AG08396 (cell line): ENCODE data around the gene MAD1L1.
"Not testable (repeated sequence)": the region's sequence is repeated elsewhere in the genome, so short reads cannot be mapped to it uniquely, and the experiment has no call there.

Experiments used
- DNase-seq: peaks from one replicate; pipeline ENCODE4 v3.0.0; 2012; ENCODE audit warnings: low spot score, mixed read lengths

The MAD1L1 gene

DNA sequence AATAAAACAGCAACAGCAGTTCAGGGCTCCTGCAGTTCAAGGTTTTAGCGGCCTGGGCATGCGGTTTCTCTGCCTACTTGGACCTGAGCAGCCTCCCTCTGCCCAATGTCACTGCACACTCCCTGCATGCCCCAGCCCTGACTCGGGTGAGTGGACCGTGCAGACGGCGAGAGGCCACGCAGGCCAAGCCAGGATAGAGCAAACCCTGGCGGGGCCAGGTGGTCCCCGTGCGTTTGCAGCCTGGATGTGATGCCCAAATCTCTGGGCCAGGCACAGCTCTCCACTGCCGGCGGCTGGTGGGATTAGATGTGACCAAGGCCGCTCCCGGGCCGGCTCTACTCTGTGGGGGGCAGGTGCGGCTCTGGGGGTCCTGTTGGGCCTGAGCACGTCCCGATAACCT is 392.0 kb downstream of the MAD1L1 start:
- DNase-seq: not testable (repeated sequence)

DNA sequence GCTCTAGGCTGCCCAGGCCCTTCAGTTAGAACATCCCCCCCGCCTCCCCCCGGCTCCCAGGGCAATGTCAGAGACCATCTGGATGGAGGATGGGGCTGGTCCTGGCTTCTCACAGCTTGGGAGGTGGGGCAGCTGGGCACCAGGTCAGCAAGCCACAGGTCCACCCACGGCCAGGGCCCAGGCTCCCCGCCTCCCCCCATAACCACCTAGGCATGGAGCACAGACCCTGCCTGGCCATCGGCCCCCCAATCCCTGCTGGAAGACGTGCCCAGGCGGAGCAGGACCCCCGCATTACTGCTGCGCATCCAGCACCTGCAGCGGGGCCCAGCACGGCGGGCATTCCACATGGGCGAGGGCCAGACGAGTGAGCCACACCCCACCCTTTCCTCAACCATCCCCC is 393.0 kb downstream of the MAD1L1 start:
- DNase-seq: no peak

DNA sequence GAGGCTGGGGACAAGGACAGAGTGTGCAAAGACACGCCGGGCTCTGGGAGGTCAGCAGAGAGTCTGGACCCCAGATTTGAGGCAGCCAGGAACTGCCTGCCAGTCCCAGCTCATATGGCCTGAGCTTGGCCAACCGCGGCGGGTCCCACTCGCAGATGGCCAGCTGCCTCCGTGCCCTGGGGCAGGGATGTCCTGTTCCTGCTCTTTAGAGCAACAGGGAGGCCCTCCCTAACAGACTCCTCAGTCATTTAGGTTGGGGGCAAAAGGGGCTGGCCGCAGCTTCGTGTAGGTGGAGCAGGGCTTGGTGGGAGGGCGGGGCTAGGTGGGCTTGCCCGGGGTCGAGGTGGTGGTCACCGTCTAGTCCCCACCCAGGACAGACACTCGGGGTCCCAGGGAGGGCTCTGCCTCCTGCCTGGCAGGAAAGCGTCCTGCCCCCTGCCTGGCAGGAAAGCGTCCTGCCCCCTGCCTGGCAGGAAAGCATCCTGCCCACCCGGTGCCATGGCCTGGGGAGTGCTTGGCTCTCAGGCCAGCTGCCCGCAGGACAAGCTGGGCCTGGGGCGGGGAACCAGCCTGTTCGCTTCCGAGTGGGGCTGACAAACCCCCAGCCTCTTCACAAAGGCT is 393.7 kb downstream of the MAD1L1 start:
- DNase-seq: not testable (repeated sequence)

DNA sequence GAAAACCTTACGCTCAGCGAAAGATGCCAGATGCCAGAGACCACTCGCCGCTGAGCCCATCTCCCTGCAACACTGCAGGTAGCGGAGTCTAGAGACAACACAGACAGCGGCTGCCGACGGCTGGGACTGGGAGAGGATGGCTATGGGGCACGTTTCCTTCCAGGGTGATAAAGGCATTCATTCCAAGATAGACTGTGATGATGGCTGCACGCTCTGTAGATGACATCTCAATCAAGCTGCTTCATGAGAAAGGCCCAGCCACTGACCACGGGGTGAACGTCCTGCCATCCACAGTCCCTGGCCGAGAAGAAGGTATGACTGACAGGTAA is 394.2 kb downstream of the MAD1L1 start:
- not testable (repeated sequence) for DNase-seq

- not testable (repeated sequence) for DNase-seq
Measured at GRCh38 chr7:1837696-1838543, 394.8 kb downstream of the MAD1L1 start.

DNA sequence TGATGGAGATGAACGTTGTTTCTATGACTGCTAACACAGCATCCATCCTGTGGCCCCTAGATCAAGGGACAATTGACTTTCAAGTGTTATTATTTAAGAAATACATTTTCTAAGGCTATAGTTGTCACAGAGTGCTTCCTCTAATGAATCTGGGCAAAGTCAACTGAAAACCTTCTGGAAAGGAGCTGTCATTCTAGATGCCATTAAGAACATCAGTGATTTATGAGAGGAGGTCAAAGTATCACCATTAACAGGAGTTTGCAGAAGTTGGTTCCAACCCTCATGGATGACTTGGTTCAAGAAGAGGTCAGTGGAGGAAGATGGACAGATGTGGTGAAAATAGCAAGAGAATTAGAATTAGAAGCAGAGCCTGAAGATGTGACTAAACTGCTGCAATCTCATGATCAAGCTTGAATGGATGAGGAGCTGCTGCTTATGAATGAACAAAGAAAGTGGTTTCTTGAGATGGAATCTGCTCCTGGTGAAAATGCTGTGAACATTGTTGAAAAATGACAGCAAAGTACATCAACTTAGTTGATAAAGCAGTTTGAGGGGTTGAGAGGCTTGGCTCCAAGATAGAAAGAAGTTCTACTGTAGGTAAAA is 400.7 kb downstream of the MAD1L1 start:
- DNase-seq: not testable (repeated sequence)

- DNase-seq: not testable (repeated sequence)
Measured at GRCh38 chr7:1831471-1831870, 401.3 kb downstream of the MAD1L1 start.

GRCh38 chr7:1829668-1830067 is 403.1 kb downstream of the MAD1L1 start:
- DNase-seq: not testable (repeated sequence)

- no peak for DNase-seq
Measured at GRCh38 chr7:1829111-1829510, 403.6 kb downstream of the MAD1L1 start.

DNA sequence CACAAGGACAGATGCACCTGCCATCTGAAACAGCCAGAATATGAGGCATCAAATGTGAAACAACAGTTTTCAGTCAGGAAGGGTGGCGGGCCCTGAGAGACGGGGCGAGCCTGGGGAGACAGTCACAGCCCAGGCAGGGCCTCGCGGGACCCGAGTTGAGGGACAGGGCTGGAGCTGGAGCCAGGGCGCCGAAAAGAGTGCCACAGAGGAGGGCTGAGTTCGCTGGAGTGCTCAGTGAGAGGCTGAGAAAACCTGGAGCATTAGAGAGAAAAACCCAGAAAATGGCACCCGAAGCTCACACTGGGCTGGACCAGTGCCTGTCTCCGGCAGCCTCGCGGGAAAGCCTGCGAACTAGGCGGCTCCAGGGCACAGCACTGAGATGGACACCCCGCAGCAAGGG is 404.6 kb downstream of the MAD1L1 start:
- DNase-seq: not testable (repeated sequence)

DNA sequence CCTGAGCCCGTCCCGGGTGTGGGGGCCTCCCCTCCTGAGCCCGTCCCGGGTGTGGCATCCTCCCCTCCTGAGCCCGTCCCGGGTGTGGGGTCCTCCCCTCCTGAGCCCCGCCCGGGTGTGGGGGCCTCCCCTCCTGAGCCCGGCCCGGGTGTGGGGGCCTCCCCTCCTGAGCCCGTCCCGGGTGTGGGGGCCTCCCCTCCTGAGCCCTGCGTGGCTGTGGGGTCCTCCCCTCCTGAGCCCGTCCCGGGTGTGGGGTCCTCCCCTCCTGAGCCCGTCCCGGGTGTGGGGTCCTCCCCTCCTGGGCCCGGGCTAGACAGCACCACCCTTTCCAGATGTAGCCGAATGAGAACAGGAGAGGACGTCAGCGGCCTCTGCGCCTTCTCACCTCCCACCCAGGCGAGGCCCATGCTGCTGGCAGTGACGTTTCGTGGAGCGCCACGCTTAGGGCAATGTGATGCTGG is 405.2 kb downstream of the MAD1L1 start:
- DNase-seq: not testable (repeated sequence)

GRCh38 chr7:1826931-1827330 is 405.8 kb downstream of the MAD1L1 start:
- not testable (repeated sequence) for DNase-seq

DNA sequence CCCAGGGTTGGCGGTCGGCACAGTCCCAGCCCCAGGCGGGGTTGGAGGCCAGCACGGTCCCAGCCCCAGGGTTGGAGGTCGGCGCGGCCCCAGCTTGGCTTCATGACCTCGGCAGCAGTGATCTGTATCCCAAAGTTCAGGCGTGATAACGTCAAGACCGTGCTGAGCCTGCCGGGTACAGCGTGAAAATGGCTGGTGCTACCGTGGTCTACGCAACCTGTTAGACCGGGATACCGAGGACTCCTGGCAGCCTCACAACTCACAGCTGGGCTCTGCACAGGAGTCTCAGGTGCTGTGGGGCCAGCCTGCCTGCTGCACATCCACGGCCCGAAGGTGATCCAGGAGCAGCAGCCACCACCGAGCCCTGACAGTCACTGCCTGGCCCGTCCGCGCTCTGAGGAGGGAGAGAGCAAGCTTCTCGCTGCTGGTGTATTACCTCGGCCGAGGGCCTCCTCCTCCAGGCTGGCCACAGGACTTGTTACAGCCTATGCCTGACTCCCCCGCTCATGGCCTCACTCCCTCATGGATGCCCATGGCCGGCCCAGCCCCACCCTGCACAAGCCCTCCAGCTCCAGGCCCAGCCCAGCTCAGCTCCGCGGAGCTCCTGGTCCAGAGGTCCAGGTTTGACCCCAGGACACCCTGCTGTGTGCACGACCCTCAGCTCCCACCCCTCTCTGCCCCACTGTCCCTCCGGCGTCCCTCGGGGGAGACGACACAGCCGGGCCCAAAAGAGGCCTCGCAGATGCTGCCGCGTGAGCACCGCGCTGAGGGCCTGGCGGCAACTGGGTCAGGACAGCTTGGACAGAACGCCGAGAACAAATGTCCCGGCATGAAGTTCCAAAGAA is 406.6 kb downstream of the MAD1L1 start:
- DNase-seq: no peak

DNA sequence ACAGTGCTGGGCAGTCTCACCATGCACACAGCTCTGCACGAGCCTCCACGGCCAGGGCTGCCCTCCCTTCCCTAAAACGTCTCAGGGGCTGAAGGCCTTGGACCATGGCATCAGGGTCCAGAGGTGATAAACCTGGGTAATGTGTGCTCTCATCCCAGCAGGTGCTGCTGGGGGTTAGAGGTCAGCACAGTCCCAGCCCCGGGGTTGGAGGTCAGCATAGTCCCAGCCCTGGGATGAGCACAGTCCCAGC is 407.2 kb downstream of the MAD1L1 start:
- not testable (repeated sequence) for DNase-seq

- DNase-seq: not testable (repeated sequence)
Measured at GRCh38 chr7:1824882-1825646, 407.7 kb downstream of the MAD1L1 start.

- not testable (repeated sequence) for DNase-seq
Measured at GRCh38 chr7:1824151-1824881, 408.4 kb downstream of the MAD1L1 start.

DNA sequence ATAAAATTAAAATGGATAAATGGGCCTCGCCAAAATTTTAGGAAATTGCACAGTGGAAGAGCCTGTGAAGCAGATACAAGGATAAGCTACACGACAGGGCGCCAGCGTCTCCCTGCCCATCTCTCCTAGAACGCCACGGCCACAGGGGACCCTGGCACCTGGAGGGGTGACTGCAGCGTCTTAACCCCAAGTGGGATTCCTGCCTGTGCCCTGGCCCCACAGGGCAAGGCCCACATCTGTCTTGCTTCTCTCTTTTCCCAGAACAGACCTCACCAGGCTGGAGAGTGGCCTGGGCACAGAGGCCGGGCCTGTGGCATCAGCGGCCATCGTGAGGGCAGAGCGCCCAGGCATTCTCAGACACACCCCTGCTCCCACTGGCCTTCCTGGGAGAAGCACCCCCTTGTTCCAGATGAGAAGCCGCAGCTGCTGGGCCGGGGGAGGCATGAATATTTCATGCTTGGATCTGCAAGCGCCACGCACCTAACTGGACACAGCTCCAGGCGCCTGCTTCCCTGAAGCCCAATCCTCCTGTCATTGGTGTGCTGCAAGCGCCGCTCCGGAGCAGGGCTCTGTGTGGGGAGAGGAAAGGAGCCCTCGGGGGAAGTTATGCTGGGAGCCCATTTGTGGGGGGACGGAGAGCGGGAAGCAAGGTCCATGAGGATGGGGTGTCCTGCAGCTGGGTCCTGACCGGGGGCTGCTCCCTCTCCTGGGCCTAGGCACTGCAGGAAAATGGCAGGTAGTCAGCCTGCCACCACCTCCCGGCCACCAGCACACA is 409.2 kb downstream of the MAD1L1 start:
- no peak for DNase-seq

DNA sequence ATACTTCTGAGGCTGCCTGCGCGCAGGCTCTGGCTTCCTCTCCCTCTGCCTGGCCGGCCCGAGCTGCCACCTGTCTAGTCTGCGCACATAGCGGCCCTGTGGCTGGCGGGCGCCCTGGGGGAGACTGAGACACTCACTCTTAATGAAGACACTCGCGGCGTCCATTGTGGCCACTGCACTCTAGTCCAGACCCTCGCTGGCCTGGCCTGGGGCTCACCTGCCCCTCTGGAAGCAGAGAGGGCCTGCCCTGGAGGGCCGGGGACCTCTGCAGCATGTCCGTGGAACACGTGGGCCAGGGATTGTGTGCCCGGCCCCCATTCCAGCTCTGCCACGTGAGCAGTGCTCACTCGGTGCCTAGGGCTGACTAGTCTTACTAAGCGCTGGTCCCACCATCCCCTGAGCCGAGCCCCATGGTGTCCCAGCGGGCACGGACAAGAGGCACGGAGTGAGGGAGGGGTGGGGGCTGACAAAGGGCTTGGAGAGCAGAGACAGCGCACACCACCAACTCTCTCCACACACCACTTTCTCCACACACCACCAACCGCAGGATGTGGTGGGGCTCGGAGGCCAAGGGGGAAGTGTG is 413.4 kb downstream of the MAD1L1 start:
- DNase-seq: no peak

DNA sequence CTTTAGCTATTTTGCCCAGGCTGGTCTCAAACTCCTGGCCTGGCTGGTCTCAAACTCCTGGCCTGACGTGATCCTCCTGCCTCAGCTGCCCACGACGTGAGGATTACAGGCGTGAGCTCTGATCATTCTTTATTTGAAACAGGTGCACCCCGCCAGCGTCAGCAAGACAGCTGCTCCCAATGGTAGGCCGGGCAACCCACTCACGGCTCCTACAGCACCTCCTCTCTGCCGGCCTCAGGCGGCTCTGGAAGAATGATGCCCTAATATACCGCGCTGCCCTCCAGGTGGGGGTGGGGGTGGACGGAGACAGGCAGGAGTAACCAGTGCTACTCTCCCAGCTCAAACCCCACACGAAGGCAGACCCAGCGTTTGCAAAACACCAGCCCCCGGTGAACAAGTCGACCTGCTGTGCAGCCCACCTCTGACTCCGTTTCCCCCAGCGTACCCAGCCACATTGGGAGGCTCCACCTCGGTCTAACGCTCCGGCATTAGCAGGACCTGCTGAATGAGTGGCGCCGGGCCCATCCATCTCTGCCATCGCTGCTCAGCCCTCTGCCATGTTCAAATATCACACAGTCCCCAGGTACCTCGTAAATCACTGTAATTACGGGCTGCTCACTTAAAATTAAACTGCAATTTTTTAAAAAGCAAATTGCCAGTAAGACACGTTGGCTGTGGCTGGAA is 414.0 kb downstream of the MAD1L1 start:
- DNase-seq: no peak
